ENCODE measurements around the gene FNIP1.
"Not testable (repeated sequence)": the region's sequence is repeated elsewhere in the genome, so short reads cannot be mapped to it uniquely, and the experiment has no call there.

DNA sequence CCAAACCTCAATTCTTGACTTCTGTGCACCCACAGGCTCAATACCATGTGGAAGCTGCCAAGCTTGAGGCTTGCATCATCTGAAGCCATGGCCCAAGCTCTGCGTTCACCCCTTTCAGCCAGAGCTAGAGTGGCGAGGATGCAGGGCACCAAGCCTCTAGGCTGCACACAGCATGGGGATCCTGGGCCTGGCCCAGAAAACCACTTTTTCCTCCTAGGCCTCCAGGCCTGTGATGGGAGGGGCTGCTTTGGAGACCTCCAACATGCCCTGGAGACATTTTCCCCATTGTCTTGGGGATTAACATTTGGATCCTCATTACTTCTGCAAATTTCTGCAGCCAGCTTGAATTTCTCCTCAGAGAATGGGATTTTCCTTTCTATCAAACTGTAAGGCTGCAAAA, 35.9 kb upstream of the FNIP1 start:
- not testable (repeated sequence) for TF ChIP-seq POLR2AphosphoS5 (IDR thresholded peaks at IDR 0.05)
- TF ChIP-seq, protein P1, sequence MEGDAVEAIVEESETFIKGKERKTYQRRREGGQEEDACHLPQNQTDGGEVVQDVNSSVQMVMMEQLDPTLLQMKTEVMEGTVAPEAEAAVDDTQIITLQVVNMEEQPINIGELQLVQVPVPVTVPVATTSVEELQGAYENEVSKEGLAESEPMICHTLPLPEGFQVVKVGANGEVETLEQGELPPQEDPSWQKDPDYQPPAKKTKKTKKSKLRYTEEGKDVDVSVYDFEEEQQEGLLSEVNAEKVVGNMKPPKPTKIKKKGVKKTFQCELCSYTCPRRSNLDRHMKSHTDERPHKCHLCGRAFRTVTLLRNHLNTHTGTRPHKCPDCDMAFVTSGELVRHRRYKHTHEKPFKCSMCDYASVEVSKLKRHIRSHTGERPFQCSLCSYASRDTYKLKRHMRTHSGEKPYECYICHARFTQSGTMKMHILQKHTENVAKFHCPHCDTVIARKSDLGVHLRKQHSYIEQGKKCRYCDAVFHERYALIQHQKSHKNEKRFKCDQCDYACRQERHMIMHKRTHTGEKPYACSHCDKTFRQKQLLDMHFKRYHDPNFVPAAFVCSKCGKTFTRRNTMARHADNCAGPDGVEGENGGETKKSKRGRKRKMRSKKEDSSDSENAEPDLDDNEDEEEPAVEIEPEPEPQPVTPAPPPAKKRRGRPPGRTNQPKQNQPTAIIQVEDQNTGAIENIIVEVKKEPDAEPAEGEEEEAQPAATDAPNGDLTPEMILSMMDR (IDR thresholded peaks at IDR 0.05; ENCODE audit: poor library complexity, severe bottlenecking), result not testable (repeated sequence)

Data from neural cell (in vitro differentiated cells).